ENCODE results near the gene SLC25A33. TPM values are rescaled to one million over a fixed set of nuclear protein-coding genes. Genes with fewer than 3 reads are reported as not detected.

The SLC25A33 gene
- total RNA-seq, 2 donors from 2014 or later = 5.9 to 7.0 TPM

DNA sequence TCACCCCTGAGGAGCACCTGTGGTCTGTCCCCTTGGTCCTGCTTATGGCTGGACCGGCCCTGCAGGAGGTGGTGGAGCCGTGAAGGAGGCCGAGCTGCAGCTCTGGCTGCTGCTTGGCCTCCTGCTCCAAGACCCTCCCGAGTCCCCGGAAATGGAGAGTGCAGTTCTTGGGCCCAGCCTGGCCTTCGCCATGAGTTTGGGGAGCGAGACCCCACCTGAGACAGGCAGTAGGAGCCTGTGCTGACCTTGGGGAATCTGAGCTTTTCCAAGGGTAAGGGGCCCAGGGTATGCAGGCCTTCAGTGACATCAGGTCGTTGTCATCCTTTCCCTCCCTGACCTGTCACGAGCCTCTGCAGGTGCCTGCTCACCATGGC, 63.5 kb downstream of the SLC25A33 start:
- ATAC-seq (replicated peaks in 1 of 2) (no peak), DNase-seq (no peak)
- Mint-ChIP-seq H3K36me3 (ENCODE audit: insufficient read depth in 2 of 2) (no peaks in the 10 kb centered on the region), H3K27ac (no peak overlapping the region), H3K27me3 (ENCODE audit: low read depth) (no peaks in the 10 kb centered on the region), H3K4me3 (no peak overlapping the region), H3K4me1 (ENCODE audit: low read depth) (no peaks in the 10 kb centered on the region), H3K9me3 (no peaks in the 10 kb centered on the region)

GRCh38 chr1:9603307-9603706, 64.0 kb downstream of the SLC25A33 start:
- Mint-ChIP-seq H3K4me1 (ENCODE audit: low read depth) (no peaks in the 10 kb centered on the region), H3K27ac (no peak overlapping the region), H3K4me3 (no peak overlapping the region), H3K27me3 (ENCODE audit: low read depth) (no peaks in the 10 kb centered on the region), H3K36me3 (ENCODE audit: insufficient read depth in 2 of 2) (no peaks in the 10 kb centered on the region), H3K9me3 (no peaks in the 10 kb centered on the region)
- DNase-seq = no peak
- no peak for ATAC-seq (replicated peaks in 1 of 2)

DNA sequence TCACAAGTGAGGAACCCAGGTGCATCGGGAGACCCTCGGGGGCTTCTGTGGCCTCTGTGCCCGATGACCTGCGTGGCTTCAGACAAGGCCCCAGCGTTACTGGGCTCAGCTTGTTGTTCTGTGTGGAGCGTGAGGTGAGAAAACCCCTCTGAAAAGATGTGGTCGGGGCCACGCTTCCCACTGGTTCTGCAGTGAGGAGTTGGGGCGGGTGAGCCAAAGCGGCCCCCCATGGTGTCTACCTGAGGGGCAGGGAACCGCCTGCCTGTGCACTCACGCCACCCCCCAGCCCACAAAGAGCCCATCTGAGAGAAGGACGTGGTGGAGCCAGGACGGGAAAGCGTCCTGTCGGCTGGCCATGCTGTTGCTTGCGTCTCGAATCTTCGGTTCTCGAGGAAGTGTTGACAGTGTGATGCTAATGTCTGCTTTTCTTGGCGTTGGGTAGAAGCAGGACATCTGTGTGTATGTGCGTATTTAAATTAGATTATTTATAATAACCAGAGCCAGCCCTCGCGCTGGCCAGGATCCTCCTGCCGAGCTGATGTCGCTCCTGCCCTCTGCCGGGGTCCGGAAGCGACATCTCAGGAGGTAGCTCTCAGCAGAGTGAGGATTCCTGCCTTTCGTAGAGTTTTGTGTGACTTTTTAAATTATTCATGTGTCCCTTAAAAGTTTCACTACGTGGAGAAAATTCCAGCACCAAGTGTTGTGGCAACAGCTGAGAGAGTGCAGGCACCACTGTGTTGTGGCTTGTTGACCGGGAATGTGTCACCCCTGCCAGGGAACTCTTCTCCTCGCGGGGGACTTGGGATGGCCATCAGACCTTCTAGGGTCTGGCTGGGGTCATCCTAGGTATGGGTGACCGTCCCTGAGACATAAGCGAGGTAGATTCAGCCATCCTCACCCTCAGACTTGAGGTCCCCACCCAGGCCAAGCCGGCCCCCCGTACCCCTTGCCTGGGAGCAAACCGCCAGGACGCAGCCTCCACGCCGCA, 64.8 kb downstream of the SLC25A33 start:
- H3K27me3 Mint-ChIP-seq (ENCODE audit: low read depth) = no peaks in the 10 kb centered on the region
- no peaks in the 10 kb centered on the region for H3K36me3 Mint-ChIP-seq (ENCODE audit: insufficient read depth in 2 of 2)
- H3K4me1 Mint-ChIP-seq (ENCODE audit: low read depth) = no peaks in the 10 kb centered on the region
- no peak for ATAC-seq (replicated peaks in 1 of 2)
- no peak overlapping the region for H3K4me3 Mint-ChIP-seq
- no peak overlapping the region for H3K27ac Mint-ChIP-seq
- H3K9me3 Mint-ChIP-seq = no peaks in the 10 kb centered on the region
- DNase-seq = no peak

GRCh38 chr1:9604836-9605235, 65.6 kb downstream of the SLC25A33 start:
- no peak overlapping the region for H3K4me3 Mint-ChIP-seq
- no peaks in the 10 kb centered on the region for H3K9me3 Mint-ChIP-seq
- ATAC-seq (replicated peaks in 1 of 2) (no peak), DNase-seq (no peak)
- H3K27me3 Mint-ChIP-seq (ENCODE audit: low read depth) = no peaks in the 10 kb centered on the region
- H3K27ac Mint-ChIP-seq = no peak overlapping the region
- no peaks in the 10 kb centered on the region for H3K4me1 Mint-ChIP-seq (ENCODE audit: low read depth)
- no peaks in the 10 kb centered on the region for H3K36me3 Mint-ChIP-seq (ENCODE audit: insufficient read depth in 2 of 2)

GRCh38 chr1:9605946-9606455, 66.7 kb downstream of the SLC25A33 start:
- H3K9me3 Mint-ChIP-seq = no peaks in the 10 kb centered on the region
- no peaks in the 10 kb centered on the region for H3K27me3 Mint-ChIP-seq (ENCODE audit: low read depth)
- no peaks in the 10 kb centered on the region for H3K36me3 Mint-ChIP-seq (ENCODE audit: insufficient read depth in 2 of 2)
- no peak overlapping the region for H3K4me3 Mint-ChIP-seq
- no peak overlapping the region for H3K27ac Mint-ChIP-seq
- H3K4me1 Mint-ChIP-seq (ENCODE audit: low read depth) = no peaks in the 10 kb centered on the region
- no peak for ATAC-seq (replicated peaks in 1 of 2)
- no peak for DNase-seq

GRCh38 chr1:9606458-9606857, 67.2 kb downstream of the SLC25A33 start:
- Mint-ChIP-seq H3K36me3 (ENCODE audit: insufficient read depth in 2 of 2) (no peaks in the 10 kb centered on the region), H3K9me3 (no peaks in the 10 kb centered on the region), H3K27me3 (ENCODE audit: low read depth) (no peaks in the 10 kb centered on the region), H3K4me3 (no peak overlapping the region), H3K4me1 (ENCODE audit: low read depth) (no peaks in the 10 kb centered on the region), H3K27ac (no peak overlapping the region)
- no peak for DNase-seq
- ATAC-seq (replicated peaks in 1 of 2) = no peak

GRCh38 chr1:9606948-9607347, 67.7 kb downstream of the SLC25A33 start:
- DNase-seq = no peak
- Mint-ChIP-seq H3K27ac (no peak overlapping the region), H3K4me3 (no peak overlapping the region), H3K27me3 (ENCODE audit: low read depth) (no peaks in the 10 kb centered on the region), H3K36me3 (ENCODE audit: insufficient read depth in 2 of 2) (no peaks in the 10 kb centered on the region), H3K9me3 (no peaks in the 10 kb centered on the region), H3K4me1 (ENCODE audit: low read depth) (no peaks in the 10 kb centered on the region)
- no peak for ATAC-seq (replicated peaks in 1 of 2)

GRCh38 chr1:9607352-9607751, 68.1 kb downstream of the SLC25A33 start:
- no peaks in the 10 kb centered on the region for H3K27me3 Mint-ChIP-seq (ENCODE audit: low read depth)
- no peak overlapping the region for H3K27ac Mint-ChIP-seq
- no peak overlapping the region for H3K4me3 Mint-ChIP-seq
- ATAC-seq (replicated peaks in 1 of 2) (no peak), DNase-seq (no peak)
- no peaks in the 10 kb centered on the region for H3K9me3 Mint-ChIP-seq
- no peaks in the 10 kb centered on the region for H3K4me1 Mint-ChIP-seq (ENCODE audit: low read depth)
- no peaks in the 10 kb centered on the region for H3K36me3 Mint-ChIP-seq (ENCODE audit: insufficient read depth in 2 of 2)

GRCh38 chr1:9609998-9610397, 70.7 kb downstream of the SLC25A33 start:
- ATAC-seq (replicated peaks in 1 of 2) = no peak
- DNase-seq = no peak
- H3K4me1 Mint-ChIP-seq (ENCODE audit: low read depth) = no peaks in the 10 kb centered on the region
- peaks cover 0 to 3% of the 10 kb centered on the region in 2 donors for H3K36me3 Mint-ChIP-seq (ENCODE audit: insufficient read depth in 2 of 2)
- no peaks in the 10 kb centered on the region for H3K9me3 Mint-ChIP-seq
- H3K4me3 Mint-ChIP-seq = no peak overlapping the region
- no peak overlapping the region for H3K27ac Mint-ChIP-seq
- H3K27me3 Mint-ChIP-seq (ENCODE audit: low read depth) = no peaks in the 10 kb centered on the region

GRCh38 chr1:9610548-9610947, 71.3 kb downstream of the SLC25A33 start:
- no peak for DNase-seq
- H3K4me1 Mint-ChIP-seq (ENCODE audit: low read depth) = no peaks in the 10 kb centered on the region
- H3K27ac Mint-ChIP-seq = no peak overlapping the region
- ATAC-seq (replicated peaks in 1 of 2) = no peak
- peaks cover 0 to 3% of the 10 kb centered on the region in 2 donors for H3K36me3 Mint-ChIP-seq (ENCODE audit: insufficient read depth in 2 of 2)
- H3K9me3 Mint-ChIP-seq = no peaks in the 10 kb centered on the region
- H3K4me3 Mint-ChIP-seq = no peak overlapping the region
- no peaks in the 10 kb centered on the region for H3K27me3 Mint-ChIP-seq (ENCODE audit: low read depth)

GRCh38 chr1:9611716-9612115, 72.5 kb downstream of the SLC25A33 start:
- Mint-ChIP-seq H3K4me3 (no peak overlapping the region), H3K4me1 (ENCODE audit: low read depth) (no peaks in the 10 kb centered on the region), H3K36me3 (ENCODE audit: insufficient read depth in 2 of 2) (peaks cover 0 to 3% of the 10 kb centered on the region in 2 donors), H3K9me3 (no peaks in the 10 kb centered on the region), H3K27ac (no peak overlapping the region), H3K27me3 (ENCODE audit: low read depth) (no peaks in the 10 kb centered on the region)
- DNase-seq (no peak), ATAC-seq (replicated peaks in 1 of 2) (no peak)

GRCh38 chr1:9612162-9612845, 73.0 kb downstream of the SLC25A33 start:
- ATAC-seq (replicated peaks in 1 of 2) (no peak), DNase-seq (no peak)
- Mint-ChIP-seq H3K4me1 (ENCODE audit: low read depth) (no peaks in the 10 kb centered on the region), H3K9me3 (no peaks in the 10 kb centered on the region), H3K36me3 (ENCODE audit: insufficient read depth in 2 of 2) (peaks cover 0 to 3% of the 10 kb centered on the region in 2 donors), H3K27ac (no peak overlapping the region), H3K4me3 (no peak overlapping the region), H3K27me3 (ENCODE audit: low read depth) (no peaks in the 10 kb centered on the region)

- ATAC-seq (replicated peaks in 1 of 2) (no peak), DNase-seq (no peak)
- H3K27ac Mint-ChIP-seq = no peak overlapping the region
- H3K4me3 Mint-ChIP-seq = no peak overlapping the region
- no peaks in the 10 kb centered on the region for H3K9me3 Mint-ChIP-seq
- no peaks in the 10 kb centered on the region for H3K27me3 Mint-ChIP-seq (ENCODE audit: low read depth)
- H3K36me3 Mint-ChIP-seq (ENCODE audit: insufficient read depth in 2 of 2) = peaks cover 0 to 3% of the 10 kb centered on the region in 2 donors
- no peaks in the 10 kb centered on the region for H3K4me1 Mint-ChIP-seq (ENCODE audit: low read depth)
Measured at GRCh38 chr1:9612871-9613624, 73.8 kb downstream of the SLC25A33 start.
